ENCODE data around the gene MACROH2A2.
A peak's percentile ranks its signal among the peaks of the same experiment; 100 is the strongest.
"Not testable (repeated sequence)": the region's sequence is repeated elsewhere in the genome, so short reads cannot be mapped to it uniquely, and the experiment has no call there.

Gene MACROH2A2

GRCh38 chr10:70052462-70053217 is at the start of gene MACROH2A2:
Gene MACROH2A2, plus strand, starts transcription at chr10:70052846. Its CDS starts 22,813 bp downstream, at chr10:70075659.
- Histone ChIP-seq H3K4me1 (peaks cover 12% of the 10 kb centered on the region), H3K4me3 (peak within 1 kb of the TSS; percentile 51), H3K9me3 (no peaks in the 10 kb centered on the region), H3K36me3 (replicated peaks) (no peaks in the 10 kb centered on the region), H3K27me3 (ENCODE audit: low read depth) (no peaks in the 10 kb centered on the region; the same call in 1 of the 2 replicates)
- DNase-seq (ENCODE audit: low spot score in 2 of 2) = peak; percentile 67 to 82
- in situ Hi-C loops (cut with MboI; ENCODE audit: low sequenced_read_pairs) = no loop called here

- H3K36me3 ChIP-seq (replicated peaks) = no peaks in the 10 kb centered on the region
- H3K4me3 ChIP-seq = no peak overlapping the region
- peaks cover 12% of the 10 kb centered on the region for H3K27me3 ChIP-seq (ENCODE audit: low read depth)
- H3K9me3 ChIP-seq = no peaks in the 10 kb centered on the region
- DNase-seq (ENCODE audit: low spot score in 2 of 2) = no peak
- no peaks in the 10 kb centered on the region for H3K4me1 ChIP-seq
- in situ Hi-C loops (cut with MboI; ENCODE audit: low sequenced_read_pairs) = no loop called here
Observed at GRCh38 chr10:70007116-70007820, 45.4 kb upstream of the MACROH2A2 start.

- H3K36me3 ChIP-seq (replicated peaks) = no peaks in the 10 kb centered on the region
- no peak overlapping the region for H3K4me3 ChIP-seq
- H3K4me1 ChIP-seq = no peaks in the 10 kb centered on the region
- in situ Hi-C loops (cut with MboI; ENCODE audit: low sequenced_read_pairs) = no loop called here
- DNase-seq (ENCODE audit: low spot score in 2 of 2) = no peak
- H3K9me3 ChIP-seq = peaks cover 5% of the 10 kb centered on the region
- H3K27me3 ChIP-seq (ENCODE audit: low read depth) = peaks cover 27% of the 10 kb centered on the region
Observed at GRCh38 chr10:70031215-70031614, 21.4 kb upstream of the MACROH2A2 start.

- no peak for DNase-seq (ENCODE audit: low spot score in 2 of 2)
- Histone ChIP-seq H3K4me1 (no peaks in the 10 kb centered on the region), H3K4me3 (no peak overlapping the region), H3K27me3 (ENCODE audit: low read depth) (peaks cover 29% of the 10 kb centered on the region), H3K9me3 (peaks cover 5% of the 10 kb centered on the region), H3K36me3 (replicated peaks) (no peaks in the 10 kb centered on the region)
- in situ Hi-C loops (cut with MboI; ENCODE audit: low sequenced_read_pairs) = no loop called here
Observed at GRCh38 chr10:70032667-70033289, 19.9 kb upstream of the MACROH2A2 start.

GRCh38 chr10:70034232-70034631 is 18.4 kb upstream of the MACROH2A2 start:
- H3K4me1 ChIP-seq = no peaks in the 10 kb centered on the region
- DNase-seq (ENCODE audit: low spot score in 2 of 2) = no peak
- H3K9me3 ChIP-seq = peaks cover 5% of the 10 kb centered on the region
- in situ Hi-C loops (cut with MboI; ENCODE audit: low sequenced_read_pairs) = no loop called here
- no peak overlapping the region for H3K4me3 ChIP-seq
- no peaks in the 10 kb centered on the region for H3K36me3 ChIP-seq (replicated peaks)
- peaks cover 29% of the 10 kb centered on the region for H3K27me3 ChIP-seq (ENCODE audit: low read depth)

- in situ Hi-C loops (cut with MboI; ENCODE audit: low sequenced_read_pairs) = no loop called here
Observed at GRCh38 chr10:70035531-70035930, 17.1 kb upstream of the MACROH2A2 start.

GRCh38 chr10:70038923-70039322 is 13.7 kb upstream of the MACROH2A2 start:
- DNase-seq (ENCODE audit: low spot score in 2 of 2) = no peak
- H3K4me1 ChIP-seq = no peaks in the 10 kb centered on the region
- H3K4me3 ChIP-seq = no peak overlapping the region
- no peaks in the 10 kb centered on the region for H3K9me3 ChIP-seq
- no peaks in the 10 kb centered on the region for H3K36me3 ChIP-seq (replicated peaks)
- H3K27me3 ChIP-seq (ENCODE audit: low read depth) = peaks cover 21% of the 10 kb centered on the region
- in situ Hi-C loops (cut with MboI; ENCODE audit: low sequenced_read_pairs) = no loop called here

More at GRCh38 chr10:70035531-70035930, 17.1 kb upstream of the MACROH2A2 start:
- no peak for DNase-seq (ENCODE audit: low spot score in 2 of 2)
- Histone ChIP-seq H3K4me3 (no peak overlapping the region), H3K36me3 (replicated peaks) (no peaks in the 10 kb centered on the region), H3K27me3 (ENCODE audit: low read depth) (peaks cover 29% of the 10 kb centered on the region), H3K4me1 (no peaks in the 10 kb centered on the region), H3K9me3 (peaks cover 5% of the 10 kb centered on the region)

- Histone ChIP-seq H3K4me3 (no peak overlapping the region), H3K27me3 (ENCODE audit: low read depth) (peaks cover 5% of the 10 kb centered on the region), H3K9me3 (no peaks in the 10 kb centered on the region), H3K36me3 (replicated peaks) (no peaks in the 10 kb centered on the region), H3K4me1 (no peaks in the 10 kb centered on the region)
- DNase-seq (ENCODE audit: low spot score in 2 of 2) = no peak
- in situ Hi-C loops (cut with MboI; ENCODE audit: low sequenced_read_pairs) = no loop called here
Observed at GRCh38 chr10:70041016-70041415, 11.6 kb upstream of the MACROH2A2 start.

- in situ Hi-C loops (cut with MboI; ENCODE audit: low sequenced_read_pairs); DNase-seq (ENCODE audit: low spot score in 2 of 2); H3K4me3 ChIP-seq; H3K36me3 ChIP-seq (replicated peaks); H3K4me1 ChIP-seq; H3K27me3 ChIP-seq (ENCODE audit: low read depth); H3K9me3 ChIP-seq: not testable (repeated sequence)
Observed at GRCh38 chr10:70041739-70042138, 10.9 kb upstream of the MACROH2A2 start.

- peaks cover 11% of the 10 kb centered on the region for H3K4me1 ChIP-seq
- DNase-seq (ENCODE audit: low spot score in 2 of 2); H3K9me3 ChIP-seq; H3K4me3 ChIP-seq; in situ Hi-C loops (cut with MboI; ENCODE audit: low sequenced_read_pairs); H3K36me3 ChIP-seq (replicated peaks); H3K27me3 ChIP-seq (ENCODE audit: low read depth): not testable (repeated sequence)
Observed at GRCh38 chr10:70047066-70047465, 5.6 kb upstream of the MACROH2A2 start.

GRCh38 chr10:70048030-70048723 is 4.5 kb upstream of the MACROH2A2 start:
- no peak for DNase-seq (ENCODE audit: low spot score in 2 of 2)

GRCh38 chr10:70051848-70052247 is 798 bp upstream of the MACROH2A2 start:
- no peaks in the 10 kb centered on the region for H3K36me3 ChIP-seq (replicated peaks)
- in situ Hi-C loops (cut with MboI; ENCODE audit: low sequenced_read_pairs) = no loop called here
- H3K4me1 ChIP-seq = peaks cover 12% of the 10 kb centered on the region
- H3K27me3 ChIP-seq (ENCODE audit: low read depth) = no peaks in the 10 kb centered on the region; the same call in 1 of the 2 replicates
- DNase-seq (ENCODE audit: low spot score in 2 of 2) = peak; percentile 34 to 44
- H3K4me3 ChIP-seq = peak overlapping the region; percentile 51
- H3K9me3 ChIP-seq = no peaks in the 10 kb centered on the region

More at GRCh38 chr10:70048030-70048723, 4.5 kb upstream of the MACROH2A2 start:
- no peaks in the 10 kb centered on the region for H3K9me3 ChIP-seq
- H3K4me3 ChIP-seq = no peak overlapping the region
- H3K27me3 ChIP-seq (ENCODE audit: low read depth) = no peaks in the 10 kb centered on the region; the same call in none of the 2 replicates
- H3K4me1 ChIP-seq = peaks cover 16% of the 10 kb centered on the region
- in situ Hi-C loops (cut with MboI; ENCODE audit: low sequenced_read_pairs) = no loop called here
- H3K36me3 ChIP-seq (replicated peaks) = no peaks in the 10 kb centered on the region

GRCh38 chr10:70053218-70053840 is 683 bp downstream of the MACROH2A2 start:
- Histone ChIP-seq H3K9me3 (no peaks in the 10 kb centered on the region), H3K4me1 (peaks cover 12% of the 10 kb centered on the region), H3K36me3 (replicated peaks) (no peaks in the 10 kb centered on the region), H3K27me3 (ENCODE audit: low read depth) (no peaks in the 10 kb centered on the region; the same call in 1 of the 2 replicates), H3K4me3 (peak overlapping the region; percentile 51)
- in situ Hi-C loops (cut with MboI; ENCODE audit: low sequenced_read_pairs) = no loop called here
- peak in 1 of 2 experiments; percentile 52 for DNase-seq (ENCODE audit: low spot score in 2 of 2)

Data from HAP-1 (cell line).